NB4 (cell line): Measurements from ENCODE around the gene ATP11C.

Experiments used
- DNase-seq: peaks from one replicate; pipeline ENCODE4 v3.0.0; 2010; ENCODE audit warnings: low read depth
- H3K4me3 ChIP-seq: one replicate; pipeline ENCODE4 v1.5.1; 2011; ENCODE audit warnings: mild to moderate bottlenecking, low read depth, low read length, moderate library complexity
- CTCF ChIP-seq: IDR thresholded peaks from one replicate; pipeline ENCODE4 v1.5.1; 2012; ENCODE audit warnings: low read depth, low read length
- MYC ChIP-seq: IDR thresholded peaks from 2 replicates; pipeline ENCODE4 v1.6.1; 2011; ENCODE audit warnings: low read depth, low read length
- POLR2A ChIP-seq: IDR thresholded peaks from 2 replicates; pipeline ENCODE4 v1.6.1; 2011; ENCODE audit warnings: mild to moderate bottlenecking; ENCODE audit not compliant: insufficient read length; ENCODE audit errors: extremely low read depth
- TF ChIP-seq, protein P1 (sequence below): IDR thresholded peaks from 2 replicates; pipeline ENCODE4 v1.6.1; 2011; ENCODE audit warnings: low read depth, low read length

Gene ATP11C

GRCh38 chrX:139801397-139801813 lies 131.4 kb downstream of the ATP11C start:
- no peak for TF ChIP-seq MYC
- no peak overlapping the region for H3K4me3 ChIP-seq
- DNase-seq, result no peak

GRCh38 chrX:139798701-139799100 lies 134.2 kb downstream of the ATP11C start:
- no peak for TF ChIP-seq POLR2A
- no peak for TF ChIP-seq MYC
- no peak for TF ChIP-seq CTCF
- TF ChIP-seq, protein P1, sequence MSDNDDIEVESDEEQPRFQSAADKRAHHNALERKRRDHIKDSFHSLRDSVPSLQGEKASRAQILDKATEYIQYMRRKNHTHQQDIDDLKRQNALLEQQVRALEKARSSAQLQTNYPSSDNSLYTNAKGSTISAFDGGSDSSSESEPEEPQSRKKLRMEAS, result no peak
- no peak for DNase-seq
- H3K4me3 ChIP-seq, result no peak overlapping the region

DNA sequence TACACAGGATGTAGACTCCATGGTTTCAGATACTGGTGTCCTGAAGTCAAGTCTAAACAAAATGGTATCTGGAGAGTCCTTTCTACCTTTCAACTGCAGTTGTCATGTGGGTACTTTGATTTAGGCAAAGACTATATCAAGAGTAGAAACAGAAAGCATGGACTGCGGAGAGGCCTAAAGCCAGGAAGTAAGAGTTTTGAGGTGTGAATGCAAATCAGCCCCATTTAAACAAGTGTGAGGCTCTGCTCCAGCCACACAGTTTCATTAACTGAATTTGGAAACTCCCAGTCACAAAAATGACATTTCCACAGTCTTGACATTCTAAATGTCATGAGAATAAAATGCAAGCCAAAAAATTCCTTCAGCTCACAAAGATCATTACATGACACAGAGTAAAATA lies 137.7 kb downstream of the ATP11C start:
- H3K4me3 ChIP-seq, result no peak overlapping the region
- no peak for DNase-seq
- TF ChIP-seq MYC (no peak), POLR2A (no peak), CTCF (no peak)
- TF ChIP-seq, protein P1, result no peak

- DNase-seq, result no peak
- H3K4me3 ChIP-seq, result no peak overlapping the region
- no peak for TF ChIP-seq CTCF
- TF ChIP-seq MYC, result no peak
- TF ChIP-seq, protein P1, result no peak
- TF ChIP-seq POLR2A, result no peak
Observed at GRCh38 chrX:139787601-139788000, 145.3 kb downstream of the ATP11C start.

GRCh38 chrX:139784807-139785206 lies 148.0 kb downstream of the ATP11C start:
- TF ChIP-seq MYC (no peak), POLR2A (no peak), CTCF (no peak)
- TF ChIP-seq, protein P1, result no peak
- DNase-seq, result no peak
- H3K4me3 ChIP-seq, result no peak overlapping the region

DNA sequence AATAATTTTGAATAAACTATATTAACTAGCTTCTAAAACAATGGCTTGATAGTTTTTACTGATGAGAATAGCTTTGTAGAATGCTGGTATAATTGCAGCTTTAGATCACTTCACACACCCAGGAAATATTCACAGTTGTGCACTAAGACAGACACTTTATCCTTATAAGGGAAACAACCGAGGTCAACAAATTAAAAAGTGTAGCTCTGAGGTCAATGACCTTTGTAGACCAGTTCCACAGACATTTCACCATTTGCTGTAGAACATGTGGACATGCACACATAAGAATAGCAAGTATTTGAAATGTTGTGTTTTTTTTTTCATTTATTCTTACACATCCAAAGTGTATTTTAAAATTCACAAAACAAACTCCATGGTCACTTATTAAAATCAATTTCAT lies 148.9 kb downstream of the ATP11C start:
- no peak for TF ChIP-seq POLR2A
- DNase-seq, result no peak
- no peak overlapping the region for H3K4me3 ChIP-seq

DNA sequence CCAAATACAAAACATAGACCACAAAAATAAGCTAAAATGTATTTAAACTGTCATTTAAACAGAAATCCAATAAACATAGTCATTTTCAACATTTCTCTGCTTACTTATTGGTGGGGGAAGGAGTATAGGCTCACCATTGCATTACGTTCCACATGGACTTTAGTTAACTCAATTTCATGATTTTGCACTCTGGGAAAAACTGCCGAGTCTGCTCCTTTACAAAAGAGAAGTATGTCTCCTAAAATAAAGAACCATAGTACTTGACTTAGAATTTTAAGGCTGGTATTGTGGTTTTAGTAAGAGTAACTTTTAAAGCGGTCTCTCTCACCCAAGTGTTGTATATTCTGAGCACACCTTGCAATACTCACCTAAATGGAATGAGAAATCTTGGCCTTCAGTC lies 149.8 kb downstream of the ATP11C start:
- no peak for DNase-seq
- H3K4me3 ChIP-seq, result no peak overlapping the region
- no peak for TF ChIP-seq CTCF
- no peak for TF ChIP-seq MYC
- TF ChIP-seq, protein P1, result no peak
- no peak for TF ChIP-seq POLR2A
